CD14-positive monocyte (primary cell): ENCODE measurements around the gene FHIT. TPM values are rescaled to one million over a fixed set of nuclear protein-coding genes. Genes with fewer than 3 reads are reported as not detected.

Source experiments
- DNase-seq, 3 donors: peaks; one replicate each; pipeline ENCODE4 v3.0.0-alpha.2; 2011 to 2022
- H2AFZ ChIP-seq: 2 replicates; pipeline ENCODE4 v1.6.0; 2012; ENCODE audit warnings: mild to moderate bottlenecking, low read depth, low read length, inconsistent platforms; ENCODE audit not compliant: insufficient read depth, poor library complexity, severe bottlenecking
- H3K27ac ChIP-seq, 2 donors: 1 replicate in 1 of 2; 2 replicates in 1 of 2; pipeline ENCODE4 v1.5.1; 2012 to 2013; ENCODE audit warnings: low read length in 2 of 2, control low read depth in 1 of 2, inconsistent platforms in 1 of 2, low read depth in 1 of 2, mild to moderate bottlenecking in 1 of 2
- H3K27me3 ChIP-seq, 2 donors: one replicate each; pipeline versions ENCODE4 v1.6.0 to v1.6.1; 2011 to 2013; ENCODE audit warnings: low read length in 2 of 2; ENCODE audit not compliant: control insufficient read depth in 2 of 2, insufficient read depth in 2 of 2
- H3K36me3 ChIP-seq, 2 donors: replicated peaks in 1 of 2; 1 replicate in 1 of 2; 2 replicates in 1 of 2; pipeline versions ENCODE4 v1.5.1 to v1.6.1; 2012 to 2013; ENCODE audit warnings: low read length in 2 of 2, control low read depth in 1 of 2, inconsistent platforms in 1 of 2, mild to moderate bottlenecking in 1 of 2; ENCODE audit not compliant: insufficient read depth in 2 of 2, control insufficient read depth in 1 of 2
- H3K4me1 ChIP-seq, 2 donors: 1 replicate in 1 of 2; 2 replicates in 1 of 2; pipeline versions ENCODE4 v1.5.1 to v1.6.1; 2012 to 2013; ENCODE audit warnings: low read length in 2 of 2, control low read depth in 1 of 2, inconsistent platforms in 1 of 2, mild to moderate bottlenecking in 1 of 2, moderate library complexity in 1 of 2; ENCODE audit not compliant: insufficient read depth in 2 of 2, control insufficient read depth in 1 of 2
- H3K4me2 ChIP-seq: replicated peaks from 2 replicates; pipeline ENCODE3; 2012; ENCODE audit warnings: low read length, moderate library complexity, mild to moderate bottlenecking; ENCODE audit not compliant: poor library complexity, severe bottlenecking; ENCODE audit errors: extremely low read depth
- H3K4me3 ChIP-seq, 3 experiments: fragments of 200-600 bp in 1 of 3; sonication (generic) in 1 of 3; replicated peaks in 1 of 3; 1 replicate in 2 of 3; 2 replicates in 1 of 3; pipeline ENCODE4 v1.5.1; 2011 to 2013; ENCODE audit warnings: low read length in 3 of 3, mild to moderate bottlenecking in 3 of 3, control low read depth in 2 of 3, low read depth in 2 of 3, inconsistent platforms in 1 of 3, moderate library complexity in 1 of 3
- H3K79me2 ChIP-seq: 2 replicates; pipeline ENCODE4 v1.6.0; 2012; ENCODE audit warnings: mild to moderate bottlenecking, control low read depth, inconsistent platforms, low read length, moderate library complexity; ENCODE audit not compliant: insufficient read depth
- H3K9ac ChIP-seq: 2 replicates; pipeline ENCODE4 v1.6.0; 2017; ENCODE audit warnings: low read length, mild to moderate bottlenecking; ENCODE audit not compliant: insufficient read depth, poor library complexity, severe bottlenecking
- H3K9me3 ChIP-seq, 2 donors: replicated peaks in 1 of 2; 1 replicate in 1 of 2; 2 replicates in 1 of 2; pipeline versions ENCODE4 v1.5.1 to v1.6.1; 2012 to 2013; ENCODE audit warnings: low read length in 2 of 2, control low read depth in 1 of 2; ENCODE audit not compliant: control insufficient read depth in 1 of 2, insufficient read depth in 1 of 2
- H4K20me1 ChIP-seq: 2 replicates; pipeline ENCODE4 v1.6.0; 2012; ENCODE audit warnings: mild to moderate bottlenecking, low read length, control low read depth, moderate library complexity; ENCODE audit not compliant: insufficient read depth
- H3K27ac Mint-ChIP-seq, 7 donors: one replicate each; pipeline ENCODE4 v1.8.0; 2020; ENCODE audit warnings: mild to moderate bottlenecking in 7 of 7, mixed read lengths in 7 of 7, moderate library complexity in 6 of 7, inconsistent platforms in 2 of 7
- H3K27me3 Mint-ChIP-seq, 3 donors: one replicate each; pipeline ENCODE4 v1.8.0; 2021 to 2022; ENCODE audit warnings: low read depth in 3 of 3, mild to moderate bottlenecking in 3 of 3, mixed read lengths in 3 of 3, moderate library complexity in 3 of 3, inconsistent platforms in 1 of 3
- H3K36me3 Mint-ChIP-seq, 2 donors: one replicate each; pipeline ENCODE4 v1.8.0; 2020; ENCODE audit warnings: mixed read lengths in 2 of 2, inconsistent platforms in 1 of 2, mild to moderate bottlenecking in 1 of 2
- H3K4me1 Mint-ChIP-seq: one replicate; pipeline ENCODE4 v1.8.0; 2020; ENCODE audit warnings: mild to moderate bottlenecking, mixed read lengths
- H3K4me3 Mint-ChIP-seq, 2 donors: one replicate each; pipeline ENCODE4 v1.8.0; 2020; ENCODE audit warnings: mild to moderate bottlenecking in 2 of 2, mixed read lengths in 2 of 2, moderate library complexity in 1 of 2
- H3K9me3 Mint-ChIP-seq, 7 donors: one replicate each; pipeline ENCODE4 v1.8.0; 2020 to 2022; ENCODE audit warnings: mixed read lengths in 7 of 7, mild to moderate bottlenecking in 6 of 7, moderate library complexity in 6 of 7, inconsistent platforms in 2 of 7
- WGBS: methylation state at CpG from one replicate; pipeline ENCODE4 v1.1.5; 2013; ENCODE audit warnings: missing lambda C conversion rate; ENCODE audit not compliant: insufficient coverage; 5-methylcytosine and 5-hydroxymethylcytosine counted together
- intact Hi-C, 2 donors: fragments of 100-400 bp; cut with micrococcal nuclease; formaldehyde crosslinking; loops; one replicate each; pipeline versions ENCODE4 v1.15.0 to v1.15.1; 2023
- polyA plus RNA-seq, 3 donors: library from polyadenylated mRNA; depleted of rRNA in 1 of 3; unstranded in 2 of 3; stranded (reverse) in 1 of 3; fragments of 300-500 nt in 2 of 3; fragments of >200 nt in 1 of 3; fragmentation: Illumina TruSeq in 2 of 3; gene quantifications; 1 replicate in 2 of 3; 2 replicates in 1 of 3; pipeline ENCODE4 v1.2.3, GENCODE V29; 2012 to 2021
- TF ChIP-seq, protein P1 (sequence below): fragments of 200-600 bp; IDR thresholded peaks from one replicate; pipeline ENCODE4 v1.8.0; 2022; ENCODE audit warnings: antibody characterized with exemption, mild to moderate bottlenecking

Gene FHIT
- polyA plus RNA-seq, 3 donors = 1.7 to 3.4 (median 3.2) TPM

DNA sequence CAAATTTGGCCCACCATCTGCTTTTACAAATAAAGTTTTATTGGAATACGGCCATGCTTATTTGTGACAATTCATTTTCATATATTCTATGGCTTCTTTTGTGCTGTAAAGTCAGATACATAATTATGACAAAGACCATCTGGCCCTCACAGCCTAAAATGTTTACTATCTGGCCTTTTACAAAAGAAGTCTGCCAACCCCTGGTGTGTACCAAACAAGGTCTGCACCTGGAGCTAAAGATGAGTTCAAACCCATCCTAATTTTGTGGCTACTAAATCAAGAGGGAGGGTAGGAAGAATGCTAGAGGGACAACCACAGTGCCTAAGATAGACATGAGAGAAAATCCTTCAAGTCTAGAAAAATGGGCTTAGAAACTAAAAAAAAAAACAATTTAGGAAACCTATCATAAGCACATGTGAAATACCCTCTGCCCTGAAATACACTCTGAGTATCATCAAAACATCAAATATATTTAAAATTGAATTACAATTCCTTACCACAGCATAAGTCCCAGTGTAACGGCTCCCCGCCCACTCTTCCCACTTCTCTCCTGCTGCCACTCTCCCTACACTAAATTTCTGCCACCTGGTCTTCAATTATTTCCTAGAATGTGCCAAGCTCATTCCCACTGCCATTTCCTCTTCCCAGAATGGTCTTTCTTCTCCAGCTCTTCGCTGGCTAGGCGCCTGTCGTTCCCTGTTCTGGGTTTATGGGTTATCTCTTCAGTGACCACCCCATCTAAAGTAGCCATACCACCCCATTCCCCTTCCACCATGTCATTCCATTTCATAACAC lies 1250.7 kb downstream of the FHIT start:
- Mint-ChIP-seq H3K27me3 (no peaks in the 10 kb centered on the region), H3K4me3 (no peak overlapping the region), H3K4me1 (no peaks in the 10 kb centered on the region), H3K36me3 (no peaks in the 10 kb centered on the region), H3K27ac (no peak overlapping the region), H3K9me3 (peaks cover 0 to 3% (median 0%) of the 10 kb centered on the region in 7 donors)
- Histone ChIP-seq H3K4me2 (no peak overlapping the region), H3K4me1 (no peaks in the 10 kb centered on the region), H3K9me3 (no peaks in the 10 kb centered on the region), H3K4me3 (no peak overlapping the region), H3K79me2 (no peaks in the 10 kb centered on the region), H3K9ac (no peak overlapping the region), H3K36me3 (no peaks in the 10 kb centered on the region), H3K27ac (no peak overlapping the region), H4K20me1 (no peaks in the 10 kb centered on the region), H2AFZ (no peak overlapping the region), H3K27me3 (no peaks in the 10 kb centered on the region)
- DNase-seq = no peak
- WGBS = 100% methylated on average over 2 of the region's 6 CpGs
- TF ChIP-seq, protein P1, sequence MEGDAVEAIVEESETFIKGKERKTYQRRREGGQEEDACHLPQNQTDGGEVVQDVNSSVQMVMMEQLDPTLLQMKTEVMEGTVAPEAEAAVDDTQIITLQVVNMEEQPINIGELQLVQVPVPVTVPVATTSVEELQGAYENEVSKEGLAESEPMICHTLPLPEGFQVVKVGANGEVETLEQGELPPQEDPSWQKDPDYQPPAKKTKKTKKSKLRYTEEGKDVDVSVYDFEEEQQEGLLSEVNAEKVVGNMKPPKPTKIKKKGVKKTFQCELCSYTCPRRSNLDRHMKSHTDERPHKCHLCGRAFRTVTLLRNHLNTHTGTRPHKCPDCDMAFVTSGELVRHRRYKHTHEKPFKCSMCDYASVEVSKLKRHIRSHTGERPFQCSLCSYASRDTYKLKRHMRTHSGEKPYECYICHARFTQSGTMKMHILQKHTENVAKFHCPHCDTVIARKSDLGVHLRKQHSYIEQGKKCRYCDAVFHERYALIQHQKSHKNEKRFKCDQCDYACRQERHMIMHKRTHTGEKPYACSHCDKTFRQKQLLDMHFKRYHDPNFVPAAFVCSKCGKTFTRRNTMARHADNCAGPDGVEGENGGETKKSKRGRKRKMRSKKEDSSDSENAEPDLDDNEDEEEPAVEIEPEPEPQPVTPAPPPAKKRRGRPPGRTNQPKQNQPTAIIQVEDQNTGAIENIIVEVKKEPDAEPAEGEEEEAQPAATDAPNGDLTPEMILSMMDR = no peak
- intact Hi-C loops = no loop called here

DNA sequence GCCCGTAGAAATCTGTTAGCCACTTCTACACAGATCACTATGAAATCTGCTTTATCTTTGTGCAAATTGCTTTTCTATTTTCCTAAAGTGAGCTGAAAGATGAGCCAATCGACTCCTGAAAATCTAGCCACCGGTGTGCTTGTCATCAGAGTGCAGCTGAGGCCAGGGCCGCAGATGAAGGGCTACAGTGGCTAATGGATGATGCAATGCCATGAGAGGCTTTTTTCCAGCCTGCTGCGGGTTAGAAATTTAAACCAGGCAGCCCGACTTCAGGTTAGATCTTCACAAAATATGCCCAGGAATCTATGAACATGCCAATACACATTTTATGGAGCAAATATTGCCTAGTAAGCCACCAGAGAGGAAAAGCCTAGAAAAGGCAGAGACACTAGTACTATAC lies 1253.2 kb downstream of the FHIT start:
- no peaks in the 10 kb centered on the region for H3K79me2 ChIP-seq
- no peak overlapping the region for H3K27ac Mint-ChIP-seq
- H3K27me3 ChIP-seq = no peaks in the 10 kb centered on the region
- H3K9ac ChIP-seq = no peak overlapping the region
- no peaks in the 10 kb centered on the region for H3K36me3 Mint-ChIP-seq
- H3K9me3 ChIP-seq = no peaks in the 10 kb centered on the region
- intact Hi-C loops = no loop called here
- TF ChIP-seq, protein P1 = no peak
- WGBS = 96% methylated on average over 4 of the region's 6 CpGs
- no peak overlapping the region for H2AFZ ChIP-seq
- H3K27me3 Mint-ChIP-seq = peaks cover 0 to 1% (median 0%) of the 10 kb centered on the region in 3 donors
- H4K20me1 ChIP-seq = no peaks in the 10 kb centered on the region
- H3K36me3 ChIP-seq = no peaks in the 10 kb centered on the region
- no peak overlapping the region for H3K4me3 ChIP-seq
- no peak overlapping the region for H3K4me2 ChIP-seq
- H3K4me1 Mint-ChIP-seq = no peaks in the 10 kb centered on the region
- no peak for DNase-seq
- H3K9me3 Mint-ChIP-seq = peaks cover 0 to 3% (median 0%) of the 10 kb centered on the region in 7 donors
- no peaks in the 10 kb centered on the region for H3K4me1 ChIP-seq
- no peak overlapping the region for H3K4me3 Mint-ChIP-seq
- no peak overlapping the region for H3K27ac ChIP-seq
